OCI-LY7 (cell line): ENCODE results near the gene CNN1. TPM values are rescaled to one million over a fixed set of nuclear protein-coding genes. Genes with fewer than 3 reads are reported as not detected.

Experiments
- Bru-seq: library from RNA; stranded (reverse); fragments of 400-500 nt; gene quantifications from one replicate; lab custom pipeline; 2021; lab: Mats Ljungman, UMichigan
- BruChase-seq, 2 experiments: library from RNA; stranded (reverse); fragments of 400-500 nt; gene quantifications; one replicate each; lab custom pipeline; 2021; lab: Mats Ljungman, UMichigan
- BruUV-seq: library from RNA; stranded (reverse); fragments of 400-500 nt; replicated peaks from 2 replicates; lab custom pipeline; 2021; lab: Mats Ljungman, UMichigan
- CTCF ChIA-PET: fragments of 300-600 bp; sonication (Branson Sonifier 250); formaldehyde crosslinking; loops from one replicate; lab custom pipeline; 2022; ENCODE audit warnings: antibody characterized with exemption; ENCODE audit not compliant: unreplicated experiment; lab: Charles Lee
- POLR2A ChIA-PET: fragments of 300-600 bp; sonication (Branson Sonifier 250); formaldehyde crosslinking; loops from one replicate; lab custom pipeline; 2022; ENCODE audit warnings: antibody characterized with exemption; lab: Charles Lee
- DNase-seq: peaks from one replicate; pipeline ENCODE4 v3.0.0-alpha.2; 2015; ENCODE audit warnings: low spot score
- H2AFZ ChIP-seq: fragments of 200-600 bp; sonication (generic), shearing (Covaris generic); 2 replicates; pipeline ENCODE4 v1.6.1; 2014; ENCODE audit warnings: mild to moderate bottlenecking, antibody characterized with exemption, low read length, moderate library complexity
- H3K27ac ChIP-seq: fragments of 200-600 bp; sonication (generic); 2 replicates; pipeline ENCODE4 v1.5.1; 2014; ENCODE audit warnings: mixed run types, low read depth, mild to moderate bottlenecking, moderate library complexity, low read length, inconsistent platforms; ENCODE audit not compliant: poor library complexity, severe bottlenecking
- H3K36me3 ChIP-seq: fragments of 200-600 bp; sonication (generic); 2 replicates; pipeline ENCODE4 v1.6.1; 2014; ENCODE audit warnings: mild to moderate bottlenecking, antibody characterized with exemption, low read length, moderate library complexity, mixed read lengths; ENCODE audit not compliant: insufficient read depth
- H3K4me1 ChIP-seq: fragments of 200-600 bp; sonication (generic); 2 replicates; pipeline ENCODE4 v1.5.1; 2014; ENCODE audit warnings: mild to moderate bottlenecking, low read length; ENCODE audit not compliant: insufficient read depth, poor library complexity, severe bottlenecking
- H3K4me2 ChIP-seq: fragments of 200-600 bp; sonication (generic); 2 replicates; pipeline ENCODE4 v1.6.1; 2014; ENCODE audit warnings: mild to moderate bottlenecking, low read length
- H3K4me3 ChIP-seq: fragments of 200-600 bp; sonication (generic); 2 replicates; pipeline ENCODE4 v1.5.1; 2014; ENCODE audit warnings: mild to moderate bottlenecking, low read depth, low read length; ENCODE audit not compliant: poor library complexity, severe bottlenecking
- H3K79me2 ChIP-seq: fragments of 200-600 bp; sonication (generic); 2 replicates; pipeline ENCODE4 v1.6.1; 2016; ENCODE audit warnings: low read depth, mild to moderate bottlenecking, low read length, moderate library complexity, mixed read lengths; ENCODE audit not compliant: insufficient read depth
- H3K9me2 ChIP-seq: fragments of 200-600 bp; sonication (generic); 2 replicates; pipeline ENCODE4 v1.6.1; 2016; ENCODE audit warnings: mild to moderate bottlenecking, low read length, mixed read lengths; ENCODE audit not compliant: insufficient read depth
- H3K9me3 ChIP-seq: fragments of 200-600 bp; sonication (generic); 2 replicates; pipeline ENCODE4 v1.6.1; 2014; ENCODE audit warnings: mild to moderate bottlenecking, mixed run types, low read length, mixed read lengths
- H4K20me1 ChIP-seq: fragments of 200-600 bp; sonication (generic); 2 replicates; pipeline ENCODE4 v1.6.1; 2014; ENCODE audit warnings: mild to moderate bottlenecking, antibody characterized with exemption, low read length, moderate library complexity, mixed read lengths; ENCODE audit not compliant: insufficient read depth
- CTCF ChIP-seq: fragments of 200-600 bp; sonication (generic); conservative IDR thresholded peaks from 2 replicates; pipeline ENCODE4 v1.5.1; 2014; ENCODE audit warnings: mild to moderate bottlenecking, antibody characterized with exemption, low read length, moderate library complexity, mixed read lengths
- EZH2phosphoT487 ChIP-seq: fragments of 200-600 bp; sonication (generic); IDR thresholded peaks from 2 replicates; pipeline ENCODE4 v1.6.1; 2018; ENCODE audit warnings: low read depth, borderline replicate concordance, mild to moderate bottlenecking, mixed run types, antibody characterized with exemption, low read length, moderate library complexity, mixed read lengths
- intact Hi-C: fragments of 100-400 bp; cut with micrococcal nuclease; formaldehyde crosslinking; loops from one replicate; pipeline ENCODE4 v1.10.0; 2022; ENCODE audit not compliant: unreplicated experiment
- long read RNA-seq: library from polyadenylated mRNA; stranded (forward); transcript quantifications from one replicate; pipeline ENCODE4 v2.0.0, GENCODE V29; 2022
- total RNA-seq, 2 experiments: library from RNA; depleted of rRNA in 1 of 2; stranded (reverse); fragments of >200 nt in 1 of 2; shearing (Covaris generic) in 1 of 2; gene quantifications; 2 replicates each; pipeline ENCODE4 v1.2.3, GENCODE V29; 2014 to 2022

CNN1 gene
- total RNA-seq (2014; rRNA removed; shearing (Covaris generic)) (not detected in 2 replicates), total RNA-seq (2022) (not detected in 2 replicates), Bru-seq, nascent RNA (not detected), BruChase-seq, experiment 1, labeled RNA remaining after a 6-hour chase (not detected), BruChase-seq, experiment 2, labeled RNA remaining after a 2-hour chase (not detected)
- long read RNA-seq, partial matches to known transcripts = 0 of 1 reads
- long read RNA-seq, other reads (novel, unspliced or antisense) = 1 of 1 reads

- no peak within 1 kb of the TSS for H3K4me2 ChIP-seq
- ChIA-PET POLR2A (interaction anchor here (0.6 kb wide), 1 partner anchor 34 kb away, joined by 3 read pairs; no protein-coding TSS in a partner anchor), CTCF (no interaction called here)
- no peaks in the 10 kb centered on the region for H4K20me1 ChIP-seq
- H3K4me3 ChIP-seq = no peak within 1 kb of the TSS
- no peaks in the 10 kb centered on the region for H3K36me3 ChIP-seq
- H2AFZ ChIP-seq = no peak within 1 kb of the TSS
- DNase-seq = no peak
- H3K27ac ChIP-seq = no peak within 1 kb of the TSS
- no peaks in the 10 kb centered on the region for H3K9me2 ChIP-seq
- no peaks in the 10 kb centered on the region for H3K79me2 ChIP-seq
- BruUV-seq = no TSS peak
- H3K9me3 ChIP-seq = no peaks in the 10 kb centered on the region
- intact Hi-C loops = no loop called here
- TF ChIP-seq CTCF = no peak
- no peak for TF ChIP-seq EZH2phosphoT487
- H3K4me1 ChIP-seq = peaks cover 18% of the 10 kb centered on the region
Measured at GRCh38 chr19:11538232-11539036, at the start of gene CNN1. TSS of gene CNN1 (plus strand) at chr19:11538851. CDS start at chr19:11538928, 77 bp downstream.

GRCh38 chr19:11489378-11489777 is 49.3 kb upstream of the CNN1 start:
- CTCF ChIA-PET = no interaction called here
- H3K27ac ChIP-seq = no peak overlapping the region
- TF ChIP-seq CTCF (no peak), EZH2phosphoT487 (no peak)

More at GRCh38 chr19:11489378-11489777, 49.3 kb upstream of the CNN1 start:
- H3K4me1 ChIP-seq = no peaks in the 10 kb centered on the region
- no peaks in the 10 kb centered on the region for H3K9me3 ChIP-seq
- no peak overlapping the region for H3K4me3 ChIP-seq
- POLR2A ChIA-PET = no interaction called here
- intact Hi-C loops = no loop called here
- peaks cover 27% of the 10 kb centered on the region for H3K36me3 ChIP-seq
- H4K20me1 ChIP-seq = no peaks in the 10 kb centered on the region
- DNase-seq = no peak
- H3K4me2 ChIP-seq = no peak overlapping the region
- no peaks in the 10 kb centered on the region for H3K79me2 ChIP-seq
- H2AFZ ChIP-seq = no peak overlapping the region
- BruUV-seq = no TSS peak
- H3K9me2 ChIP-seq = no peaks in the 10 kb centered on the region
